K562 (cell line): ENCODE results near the gene IMMP2L. TPM values are rescaled to one million over a fixed set of nuclear protein-coding genes. Genes with fewer than 3 reads are reported as not detected.

ENCODE experiments used
- ATAC-seq: fragments of 200-7000 bp; cut with Tn5 transposase; 3 replicates; pipeline ENCODE4 v1.9.1; 2020; ENCODE audit warnings: moderate library complexity
- BruUV-seq: library from RNA; stranded (reverse); fragments of 400-500 nt; replicated peaks from 2 replicates; lab custom pipeline; 2021; lab: Mats Ljungman, UMichigan
- CTCF ChIA-PET: fragments of 300-600 bp; formaldehyde crosslinking; extraction: SDS; loops from one replicate; lab custom pipeline; 2021; ENCODE audit warnings: low intra/inter-chr PET ratio; lab: Yijun Ruan, JAX
- POLR2A ChIA-PET: fragments of 300-600, 350-650 bp; sonication (Branson Sonifier 250); formaldehyde crosslinking; extraction: SDS; loops from one replicate; lab custom pipeline; 2021; ENCODE audit warnings: antibody characterized with exemption, inconsistent platforms; lab: Yijun Ruan, JAX
- DNase-seq, 4 experiments: peaks; one replicate each; pipeline versions ENCODE4 v3.0.0 to v3.0.0-alpha.2; 2011 to 2018; ENCODE audit warnings: low spot score in 3 of 4, mixed read lengths in 3 of 4; ENCODE audit errors: extremely low read depth in 1 of 4
- FAIRE-seq: peaks from 2 replicates; lab custom pipeline; 2011; peaks lifted over from hg19 to GRCh38; lab: Jason Lieb, UNC
- H2AFZ ChIP-seq: 2 replicates; pipeline ENCODE4 v1.6.0; 2011; ENCODE audit warnings: low read depth, low read length, control low read depth, inconsistent platforms
- H3K27ac ChIP-seq: fragments of 200-600 bp; 3 replicates; pipeline ENCODE4 v1.8.0; 2011; ENCODE audit warnings: low read depth, mild to moderate bottlenecking, control low read depth, inconsistent platforms, low read length, moderate library complexity, mixed read lengths; ENCODE audit errors: extremely low read depth
- H3K27me3 ChIP-seq, 2 experiments: fragments of 300-600 bp in 1 of 2; 2 replicates in 1 of 2; 3 replicates in 1 of 2; pipeline versions ENCODE4 v1.6.0 to v1.8.0; 2011; ENCODE audit warnings: inconsistent platforms in 2 of 2, low read length in 2 of 2, mild to moderate bottlenecking in 1 of 2, mixed read lengths in 1 of 2, moderate library complexity in 1 of 2; ENCODE audit not compliant: control insufficient read depth in 2 of 2, insufficient read depth in 2 of 2
- H3K36me3 ChIP-seq: fragments of 300-600 bp; 3 replicates; pipeline ENCODE4 v1.8.0; 2011; ENCODE audit warnings: mild to moderate bottlenecking, low read length, inconsistent platforms; ENCODE audit not compliant: control insufficient read depth, insufficient read depth
- H3K4me1 ChIP-seq, 2 experiments: fragments of 200-600 bp in 1 of 2; replicated peaks in 1 of 2; 2 replicates in 1 of 2; 3 replicates in 1 of 2; pipeline versions ENCODE4 v1.5.1 to v1.8.0; 2011; ENCODE audit warnings: inconsistent platforms in 2 of 2, low read length in 2 of 2, mild to moderate bottlenecking in 1 of 2, mixed read lengths in 1 of 2, moderate library complexity in 1 of 2; ENCODE audit not compliant: control insufficient read depth in 2 of 2, insufficient read depth in 2 of 2
- H3K4me2 ChIP-seq: 2 replicates; pipeline ENCODE4 v1.6.1; 2011; ENCODE audit warnings: low read length, control low read depth, inconsistent platforms, mixed read lengths; ENCODE audit not compliant: insufficient read depth
- H3K4me3 ChIP-seq: fragments of 200-600 bp; sonication (generic), shearing (Covaris generic); 2 replicates; pipeline ENCODE4 v1.5.1; 2016; ENCODE audit warnings: control low read depth, inconsistent platforms
- H3K79me2 ChIP-seq: fragments of 200-600 bp; 3 replicates; pipeline ENCODE4 v1.8.0; 2011; ENCODE audit warnings: low read length, inconsistent platforms; ENCODE audit not compliant: control insufficient read depth, insufficient read depth
- H3K9ac ChIP-seq, 2 experiments: 2 replicates each; pipeline versions ENCODE4 v1.6.0 to v1.6.1; 2011; ENCODE audit warnings: low read depth in 2 of 2, low read length in 2 of 2, control low read depth in 1 of 2, inconsistent platforms in 1 of 2, mild to moderate bottlenecking in 1 of 2, mixed read lengths in 1 of 2; ENCODE audit not compliant: insufficient read depth in 1 of 2
- H3K9me1 ChIP-seq: one replicate; pipeline ENCODE4 v1.6.0; 2011; ENCODE audit warnings: inconsistent platforms, mild to moderate bottlenecking, low read length, moderate library complexity; ENCODE audit not compliant: control insufficient read depth, insufficient read depth
- H3K9me3 ChIP-seq: replicated peaks from 2 replicates; pipeline ENCODE4 v1.5.1; 2011; ENCODE audit warnings: low read depth, low read length, inconsistent platforms; ENCODE audit not compliant: control insufficient read depth, insufficient read depth
- H4K20me1 ChIP-seq: replicated peaks from 2 replicates; pipeline ENCODE4 v1.6.1; 2011; ENCODE audit warnings: low read length, inconsistent platforms, mixed read lengths; ENCODE audit not compliant: control insufficient read depth, insufficient read depth
- C11orf30 ChIP-seq: fragments of 450-650 bp; IDR thresholded peaks from 2 replicates; pipeline ENCODE4 v1.6.1; 2016; ENCODE audit warnings: low read depth, mild to moderate bottlenecking
- HMGN3 ChIP-seq: IDR thresholded peaks from 2 replicates; pipeline ENCODE4 v1.6.1; 2011; ENCODE audit warnings: borderline replicate concordance, low read depth, mild to moderate bottlenecking, mixed read lengths, low read length; ENCODE audit not compliant: insufficient read length; ENCODE audit errors: extremely low read depth
- MAFG ChIP-seq: fragments of 450-650 bp; conservative IDR thresholded peaks from 2 replicates; pipeline ENCODE4 v1.6.1; 2016; ENCODE audit warnings: missing genetic modification characterization, missing compliant biosample characterization
- ZNF316 ChIP-seq: fragments of 450-650 bp; IDR thresholded peaks from 2 replicates; pipeline ENCODE4 v1.6.1; 2016
- WGBS: fragments of 100-300 bp; shearing (Covaris generic); methylation state at CpG from one replicate; pipeline ENCODE4 v1.1.6; 2016; ENCODE audit warnings: low coverage, mixed read lengths; ENCODE audit not compliant: insufficient coverage; ENCODE audit errors: missing lambda C conversion rate; 5-methylcytosine and 5-hydroxymethylcytosine counted together
- in situ Hi-C: fragments of 300-500 bp; cut with MboI; formaldehyde crosslinking; loops from 4 replicates; pipeline ENCODE4 v1.15.0; 2018; ENCODE audit warnings: inconsistent platforms, mixed read lengths
- intact Hi-C: fragments of 100-400 bp; cut with micrococcal nuclease; formaldehyde crosslinking; loops from 2 replicates; pipeline ENCODE4 v1.14.2; 2022
- polyA plus RNA-seq, 8 experiments: library from polyadenylated mRNA; depleted of rRNA in 4 of 8; stranded (reverse) in 5 of 8; unstranded in 3 of 8; fragments of >200 nt; fragmentation: Nextera tagmentation in 2 of 8; fragmentation: Illumina TruSeq in 1 of 8; extraction: Ambion mirVana in 2 of 8; extraction: Trizol in 1 of 8; gene quantifications; 2 replicates each; pipeline versions ENCODE4 v1.2.1 to v1.2.3, GENCODE V29; 2011 to 2014; ENCODE audit warnings: inconsistent platforms in 1 of 8, missing spikeins in 1 of 8
- total RNA-seq, 7 experiments: library from RNA; depleted of rRNA in 6 of 7; stranded (reverse); fragments of >200 nt in 6 of 7; fragmentation: Illumina TruSeq in 2 of 7; extraction: Trizol in 2 of 7; gene quantifications; 2 replicates each; pipeline versions ENCODE4 v1.2.1 to v1.2.3, GENCODE V29; 2011 to 2021; ENCODE audit warnings: low replicate concordance in 1 of 7
- TF ChIP-seq, protein P1 (sequence below), 2 experiments: fragments of 450-650 bp; conservative IDR thresholded peaks; 2 replicates each; pipeline ENCODE4 v1.6.1; 2017; ENCODE audit warnings: mild to moderate bottlenecking in 2 of 2, moderate library complexity in 2 of 2

Gene IMMP2L
- total and polyA plus RNA-seq, 9 of the 15 experiments (the other 6 are each of a cell fraction or from before 2014, with no cell fraction given) = 29.7 to 116 (median 53.0) TPM

DNA sequence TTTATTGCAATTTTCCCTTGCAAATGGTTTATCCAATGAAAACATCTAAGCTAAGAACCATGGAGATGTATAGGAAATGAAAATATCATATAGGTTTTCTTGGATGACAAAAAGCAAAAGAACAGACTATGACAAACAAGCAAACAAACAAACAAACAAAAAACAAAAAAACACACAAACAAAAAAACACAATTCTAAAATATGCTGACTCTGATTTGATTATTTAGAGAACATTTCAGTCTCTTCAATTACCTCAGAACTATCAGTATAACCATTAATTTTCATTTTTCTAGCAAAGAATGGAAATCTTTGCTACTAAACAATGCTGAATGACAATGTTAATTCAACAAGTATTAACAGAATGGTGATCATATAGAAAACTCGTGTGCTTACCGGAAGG, 840.9 kb downstream of the IMMP2L start:
- BruUV-seq = no TSS peak
- ChIA-PET POLR2A (interaction anchor here (1.6 kb wide), 1 partner anchor 16 kb away, joined by 3 read pairs; no protein-coding TSS in a partner anchor), CTCF (no interaction called here)
- TF ChIP-seq MAFG (tag) = peak; percentile 28
- TF ChIP-seq, protein P1, sequence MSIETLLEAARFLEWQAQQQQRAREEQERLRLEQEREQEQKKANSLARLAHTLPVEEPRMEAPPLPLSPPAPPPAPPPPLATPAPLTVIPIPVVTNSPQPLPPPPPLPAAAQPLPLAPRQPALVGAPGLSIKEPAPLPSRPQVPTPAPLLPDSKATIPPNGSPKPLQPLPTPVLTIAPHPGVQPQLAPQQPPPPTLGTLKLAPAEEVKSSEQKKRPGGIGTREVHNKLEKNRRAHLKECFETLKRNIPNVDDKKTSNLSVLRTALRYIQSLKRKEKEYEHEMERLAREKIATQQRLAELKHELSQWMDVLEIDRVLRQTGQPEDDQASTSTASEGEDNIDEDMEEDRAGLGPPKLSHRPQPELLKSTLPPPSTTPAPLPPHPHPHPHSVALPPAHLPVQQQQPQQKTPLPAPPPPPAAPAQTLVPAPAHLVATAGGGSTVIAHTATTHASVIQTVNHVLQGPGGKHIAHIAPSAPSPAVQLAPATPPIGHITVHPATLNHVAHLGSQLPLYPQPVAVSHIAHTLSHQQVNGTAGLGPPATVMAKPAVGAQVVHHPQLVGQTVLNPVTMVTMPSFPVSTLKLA (conservative IDR thresholded peaks at IDR 0.05) = no peak
- TF ChIP-seq ZNF316 = peak; percentile 91
- TF ChIP-seq C11orf30 = peak; percentile 66; the same call in 1 of the 2 replicates
- no peak for TF ChIP-seq HMGN3
- Histone ChIP-seq H3K9me1 (no peaks in the 10 kb centered on the region), H3K4me2 (no peak overlapping the region), H4K20me1 (no peaks in the 10 kb centered on the region), H3K36me3 (no peaks in the 10 kb centered on the region), H3K9me3 (no peaks in the 10 kb centered on the region), H3K79me2 (no peaks in the 10 kb centered on the region), H2AFZ (no peak overlapping the region), H3K27ac (no peak overlapping the region), H3K4me3 (no peak overlapping the region), H3K4me1 (no peaks in the 10 kb centered on the region), H3K9ac (no peak overlapping the region), H3K27me3 (no peaks in the 10 kb centered on the region)
- intact Hi-C loops (no loop called here), in situ Hi-C loops (no loop called here)
- 35% methylated on average over 2 of the region's 2 CpGs for WGBS
- FAIRE-seq (no peak), DNase-seq (no peak), ATAC-seq (no peak)
